ENCODE data around the gene ACKR2.

ACKR2 gene

GRCh38 chr3:42865256-42865655 lies 56.0 kb downstream of the ACKR2 start:
- H3K4me2 ChIP-seq, result no peak overlapping the region
- no peaks in the 10 kb centered on the region for H3K79me2 ChIP-seq (ENCODE audit: insufficient read depth, low read depth)
- H2AFZ ChIP-seq (ENCODE audit: low read depth), result no peak overlapping the region
- no peak overlapping the region for H3K27ac ChIP-seq
- no peaks in the 10 kb centered on the region for H4K20me1 ChIP-seq (ENCODE audit: insufficient read depth)
- no peak for TF ChIP-seq CTCF (conservative IDR thresholded peaks at IDR 0.05; ENCODE audit: low read depth, low read length)
- no peak overlapping the region for H3K4me3 ChIP-seq (IDR thresholded peaks at IDR 0.05; ENCODE audit: insufficient read depth, low read depth, low read length)
- H3K36me3 ChIP-seq (ENCODE audit: insufficient read depth), result no peaks in the 10 kb centered on the region
- H3K27me3 ChIP-seq (ENCODE audit: insufficient read depth, low read depth), result no peaks in the 10 kb centered on the region
- no peaks in the 10 kb centered on the region for H3K4me1 ChIP-seq (ENCODE audit: low read depth, poor library complexity, severe bottlenecking)
- no peak overlapping the region for H3K9ac ChIP-seq

- Histone ChIP-seq H3K79me2 (ENCODE audit: insufficient read depth, low read depth) (no peaks in the 10 kb centered on the region), H3K4me2 (no peak overlapping the region), H3K27ac (no peak overlapping the region), H3K36me3 (ENCODE audit: insufficient read depth) (no peaks in the 10 kb centered on the region), H3K27me3 (ENCODE audit: insufficient read depth, low read depth) (no peaks in the 10 kb centered on the region), H3K4me3 (IDR thresholded peaks at IDR 0.05; ENCODE audit: insufficient read depth, low read depth, low read length) (no peak overlapping the region), H2AFZ (ENCODE audit: low read depth) (no peak overlapping the region), H3K9ac (no peak overlapping the region), H4K20me1 (ENCODE audit: insufficient read depth) (no peaks in the 10 kb centered on the region), H3K4me1 (ENCODE audit: low read depth, poor library complexity, severe bottlenecking) (no peaks in the 10 kb centered on the region)
- no peak for TF ChIP-seq CTCF (conservative IDR thresholded peaks at IDR 0.05; ENCODE audit: low read depth, low read length)
Measured at GRCh38 chr3:42867138-42867537, 57.9 kb downstream of the ACKR2 start.

GRCh38 chr3:42868841-42869240 lies 59.6 kb downstream of the ACKR2 start:
- Histone ChIP-seq H3K36me3 (ENCODE audit: insufficient read depth) (no peaks in the 10 kb centered on the region), H3K4me2 (no peak overlapping the region), H3K27me3 (ENCODE audit: insufficient read depth, low read depth) (no peaks in the 10 kb centered on the region), H4K20me1 (ENCODE audit: insufficient read depth) (no peaks in the 10 kb centered on the region), H3K9ac (no peak overlapping the region), H3K79me2 (ENCODE audit: insufficient read depth, low read depth) (no peaks in the 10 kb centered on the region), H3K4me3 (IDR thresholded peaks at IDR 0.05; ENCODE audit: insufficient read depth, low read depth, low read length) (no peak overlapping the region), H3K27ac (no peak overlapping the region), H3K4me1 (ENCODE audit: low read depth, poor library complexity, severe bottlenecking) (no peaks in the 10 kb centered on the region), H2AFZ (ENCODE audit: low read depth) (no peak overlapping the region)
- no peak for TF ChIP-seq CTCF (conservative IDR thresholded peaks at IDR 0.05; ENCODE audit: low read depth, low read length)

GRCh38 chr3:42871592-42872196 lies 62.4 kb downstream of the ACKR2 start:
- Histone ChIP-seq H3K4me2 (no peak overlapping the region), H3K36me3 (ENCODE audit: insufficient read depth) (no peaks in the 10 kb centered on the region), H3K27me3 (ENCODE audit: insufficient read depth, low read depth) (no peaks in the 10 kb centered on the region), H3K4me3 (IDR thresholded peaks at IDR 0.05; ENCODE audit: insufficient read depth, low read depth, low read length) (no peak overlapping the region), H3K27ac (no peak overlapping the region), H3K9ac (no peak overlapping the region), H4K20me1 (ENCODE audit: insufficient read depth) (no peaks in the 10 kb centered on the region), H3K79me2 (ENCODE audit: insufficient read depth, low read depth) (no peaks in the 10 kb centered on the region), H3K4me1 (ENCODE audit: low read depth, poor library complexity, severe bottlenecking) (no peaks in the 10 kb centered on the region), H2AFZ (ENCODE audit: low read depth) (no peak overlapping the region)
- no peak for TF ChIP-seq CTCF (conservative IDR thresholded peaks at IDR 0.05; ENCODE audit: low read depth, low read length)

All from KMS-11 (cell line).